Fibroblast of skin of scalp (primary cell): ENCODE measurements around the gene MYCBP2.

Experiments
- DNase-seq: peaks from one replicate; pipeline ENCODE4 v3.0.0-alpha.2; 2013

The MYCBP2 gene

GRCh38 chr13:77196052-77196618, 130.8 kb downstream of the MYCBP2 start:
- no peak for DNase-seq

- DNase-seq, result no peak
These were observed 136.4 kb downstream of the MYCBP2 start for GRCh38 chr13:77190349-77190958.

GRCh38 chr13:77185721-77186120, 141.2 kb downstream of the MYCBP2 start:
- DNase-seq, result no peak

- no peak for DNase-seq
These were observed 142.4 kb downstream of the MYCBP2 start for GRCh38 chr13:77184455-77184854.

- DNase-seq, result no peak
These were observed 146.9 kb downstream of the MYCBP2 start for GRCh38 chr13:77180011-77180410.

- no peak for DNase-seq
These were observed 149.2 kb downstream of the MYCBP2 start for GRCh38 chr13:77177646-77178045.

- DNase-seq, result peak; percentile 26
These were observed 150.5 kb downstream of the MYCBP2 start for GRCh38 chr13:77176350-77176749.

- DNase-seq, result no peak
These were observed 154.2 kb downstream of the MYCBP2 start for GRCh38 chr13:77172650-77173049.

GRCh38 chr13:77171451-77171850, 155.4 kb downstream of the MYCBP2 start:
- no peak for DNase-seq

- DNase-seq, result no peak
These were observed 158.7 kb downstream of the MYCBP2 start for GRCh38 chr13:77168237-77168636.

GRCh38 chr13:77150651-77151050, 176.2 kb downstream of the MYCBP2 start:
- DNase-seq, result no peak

- DNase-seq, result no peak
These were observed 183.5 kb downstream of the MYCBP2 start for GRCh38 chr13:77143431-77143830.

- DNase-seq, result peak; percentile 69
These were observed 187.6 kb downstream of the MYCBP2 start for GRCh38 chr13:77139306-77139705.

GRCh38 chr13:77138813-77139212, 188.1 kb downstream of the MYCBP2 start:
- no peak for DNase-seq

GRCh38 chr13:77136902-77137420, 189.9 kb downstream of the MYCBP2 start:
- peak; percentile 35 for DNase-seq

- DNase-seq, result no peak
These were observed 202.5 kb downstream of the MYCBP2 start for GRCh38 chr13:77124423-77124822.

GRCh38 chr13:77118134-77118533, 208.8 kb downstream of the MYCBP2 start:
- no peak for DNase-seq

GRCh38 chr13:77114271-77114670, 212.6 kb downstream of the MYCBP2 start:
- no peak for DNase-seq

- no peak for DNase-seq
These were observed 213.4 kb downstream of the MYCBP2 start for GRCh38 chr13:77113496-77113895.

- no peak for DNase-seq
These were observed 221.8 kb downstream of the MYCBP2 start for GRCh38 chr13:77105051-77105450.

GRCh38 chr13:77099415-77099814, 227.5 kb downstream of the MYCBP2 start:
- DNase-seq, result no peak

- no peak for DNase-seq
These were observed 231.6 kb downstream of the MYCBP2 start for GRCh38 chr13:77095288-77095687.

GRCh38 chr13:77094773-77095172, 232.1 kb downstream of the MYCBP2 start:
- no peak for DNase-seq

GRCh38 chr13:77093735-77094134, 233.2 kb downstream of the MYCBP2 start:
- DNase-seq, result no peak

- no peak for DNase-seq
These were observed 242.1 kb downstream of the MYCBP2 start for GRCh38 chr13:77084755-77085154.
